ENCODE measurements around the gene CYP27B1. TPM values are rescaled to one million over a fixed set of nuclear protein-coding genes. Genes with fewer than 3 reads are reported as not detected.

Gene CYP27B1
- total RNA-seq, 1 donor from 2014 or later = 2.0 TPM

DNA sequence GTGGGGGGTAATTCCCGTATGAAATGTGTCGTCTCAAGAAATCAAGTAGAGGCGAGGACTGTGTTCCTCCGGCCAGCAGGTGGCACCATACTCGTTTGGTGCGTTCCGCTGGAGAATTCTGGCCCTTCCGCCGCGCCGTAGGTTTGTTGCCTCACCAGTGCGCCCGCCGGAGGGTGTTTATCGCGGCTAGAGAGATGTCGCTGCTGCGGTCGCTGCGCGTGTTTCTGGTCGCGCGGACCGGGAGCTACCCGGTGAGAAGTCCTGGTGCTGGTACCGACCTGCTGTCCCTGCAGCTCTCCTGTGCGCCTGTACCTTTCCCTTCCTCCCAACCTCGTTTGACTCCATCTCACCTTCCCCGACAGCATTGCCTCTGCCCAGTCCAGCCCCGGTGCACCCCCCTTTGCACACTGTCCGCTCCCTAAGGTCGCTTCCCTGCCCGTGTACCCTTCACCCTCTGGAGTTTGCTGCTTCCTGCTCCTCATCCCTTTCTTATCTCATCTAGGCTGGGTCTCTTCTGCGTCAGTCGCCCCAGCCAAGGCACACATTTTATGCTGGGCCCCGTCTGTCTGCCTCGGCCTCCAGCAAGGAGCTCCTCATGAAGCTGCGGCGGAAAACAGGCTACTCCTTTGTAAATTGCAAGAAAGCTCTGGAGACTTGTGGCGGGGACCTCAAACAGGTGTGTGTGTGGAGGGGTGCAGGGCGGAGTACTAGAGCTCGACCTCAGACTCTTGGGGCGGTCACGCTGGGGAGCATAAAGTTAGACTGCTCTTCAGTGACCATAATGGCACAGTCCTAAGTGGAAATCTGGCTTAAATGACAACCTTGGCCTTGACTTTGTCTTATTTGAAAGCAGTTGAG, 16.0 kb upstream of the CYP27B1 start, which contains the start of gene TSFM:
Gene TSFM (plus strand): TSS at position 180 of the 858 bp plus-strand sequence. CDS start 15 bp downstream, at position 195.
- Histone ChIP-seq H3K27ac (peak within 1 kb of the TSS; percentile 74), H3K27me3 (no peaks in the 10 kb centered on the region), H3K4me1 (peaks cover 18% of the 10 kb centered on the region), H3K36me3 (peaks cover 33% of the 10 kb centered on the region), H3K4me3 (peak within 1 kb of the TSS; percentile 95), H3K9me3 (no peaks in the 10 kb centered on the region)
- intact Hi-C loops (cut with DNase I) = no loop called here
- ATAC-seq (peak; percentile 99), DNase-seq (peak; percentile 98)
- TF ChIP-seq, protein P1, sequence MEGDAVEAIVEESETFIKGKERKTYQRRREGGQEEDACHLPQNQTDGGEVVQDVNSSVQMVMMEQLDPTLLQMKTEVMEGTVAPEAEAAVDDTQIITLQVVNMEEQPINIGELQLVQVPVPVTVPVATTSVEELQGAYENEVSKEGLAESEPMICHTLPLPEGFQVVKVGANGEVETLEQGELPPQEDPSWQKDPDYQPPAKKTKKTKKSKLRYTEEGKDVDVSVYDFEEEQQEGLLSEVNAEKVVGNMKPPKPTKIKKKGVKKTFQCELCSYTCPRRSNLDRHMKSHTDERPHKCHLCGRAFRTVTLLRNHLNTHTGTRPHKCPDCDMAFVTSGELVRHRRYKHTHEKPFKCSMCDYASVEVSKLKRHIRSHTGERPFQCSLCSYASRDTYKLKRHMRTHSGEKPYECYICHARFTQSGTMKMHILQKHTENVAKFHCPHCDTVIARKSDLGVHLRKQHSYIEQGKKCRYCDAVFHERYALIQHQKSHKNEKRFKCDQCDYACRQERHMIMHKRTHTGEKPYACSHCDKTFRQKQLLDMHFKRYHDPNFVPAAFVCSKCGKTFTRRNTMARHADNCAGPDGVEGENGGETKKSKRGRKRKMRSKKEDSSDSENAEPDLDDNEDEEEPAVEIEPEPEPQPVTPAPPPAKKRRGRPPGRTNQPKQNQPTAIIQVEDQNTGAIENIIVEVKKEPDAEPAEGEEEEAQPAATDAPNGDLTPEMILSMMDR (IDR thresholded peaks at IDR 0.05) = peak; percentile 92

DNA sequence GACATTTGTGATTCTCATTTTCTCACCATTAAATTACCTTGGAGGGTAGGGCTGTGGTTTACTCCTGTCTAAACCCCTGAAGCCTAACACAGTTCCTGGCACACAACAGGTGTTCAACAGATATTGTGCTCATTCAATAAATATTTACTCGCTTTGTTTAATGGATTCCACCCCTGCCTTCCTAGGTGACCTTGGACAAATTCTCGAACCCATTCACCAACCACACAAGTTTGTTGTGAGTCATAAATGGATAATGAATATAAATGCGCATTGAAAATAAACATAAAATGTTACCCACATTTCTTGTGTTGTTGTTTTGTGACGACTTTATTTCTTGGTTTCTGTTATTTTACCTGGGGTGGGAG, 15.3 kb upstream of the CYP27B1 start:
- DNase-seq = no peak
- peaks cover 27% of the 10 kb centered on the region for H3K36me3 ChIP-seq
- no peaks in the 10 kb centered on the region for H3K27me3 ChIP-seq
- TF ChIP-seq, protein P1 (IDR thresholded peaks at IDR 0.05) = no peak
- intact Hi-C loops (cut with DNase I) = no loop called here
- peak overlapping the region; percentile 95 for H3K4me3 ChIP-seq
- no peak for ATAC-seq
- peaks cover 18% of the 10 kb centered on the region for H3K4me1 ChIP-seq
- peak overlapping the region; percentile 74 for H3K27ac ChIP-seq
- H3K9me3 ChIP-seq = no peaks in the 10 kb centered on the region

DNA sequence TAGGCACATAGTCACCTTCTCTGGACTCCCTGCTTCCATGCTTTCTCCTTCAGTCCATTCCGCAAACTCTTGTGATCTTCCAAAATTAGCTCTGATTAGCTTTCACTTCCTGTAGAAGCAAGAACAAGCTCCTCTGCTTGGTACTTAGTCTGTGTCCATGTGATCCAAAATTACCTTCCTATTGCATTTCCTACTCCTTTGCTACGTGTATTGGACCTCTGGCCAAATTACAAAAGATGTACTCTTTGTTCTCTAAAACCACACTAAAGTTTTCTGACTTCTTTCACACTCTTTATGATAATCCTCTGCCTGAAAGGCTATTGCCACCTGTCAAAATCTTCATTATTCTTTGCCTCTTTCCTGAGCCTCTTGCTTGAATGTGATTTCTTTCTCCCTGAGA, 14.9 kb upstream of the CYP27B1 start:
- H3K27ac ChIP-seq = peak overlapping the region; percentile 74
- intact Hi-C loops (cut with DNase I) = no loop called here
- TF ChIP-seq, protein P1 (IDR thresholded peaks at IDR 0.05) = no peak
- peaks cover 22% of the 10 kb centered on the region for H3K36me3 ChIP-seq
- H3K4me3 ChIP-seq = no peak overlapping the region
- DNase-seq (no peak), ATAC-seq (no peak)
- H3K27me3 ChIP-seq = no peaks in the 10 kb centered on the region
- no peaks in the 10 kb centered on the region for H3K9me3 ChIP-seq
- H3K4me1 ChIP-seq = peaks cover 18% of the 10 kb centered on the region

DNA sequence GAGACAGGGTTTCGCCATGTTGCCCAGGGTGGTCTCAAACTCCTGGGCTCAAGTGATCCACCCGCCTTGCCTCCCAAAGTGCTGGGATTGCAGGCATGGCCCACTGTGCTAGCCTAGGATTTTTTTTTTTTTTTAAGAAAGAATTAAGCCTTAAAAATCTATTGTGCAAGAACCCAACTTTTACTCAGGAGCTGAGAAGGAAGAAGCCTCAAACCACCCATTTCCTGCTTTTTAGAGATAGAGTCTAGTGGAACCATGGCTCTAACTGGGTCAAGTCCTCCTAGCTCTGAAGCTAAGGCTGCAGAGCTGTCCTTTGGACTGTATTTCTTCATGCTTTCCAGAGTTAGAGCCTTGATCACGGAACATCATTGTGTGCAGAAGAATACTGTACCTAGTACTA, 14.4 kb upstream of the CYP27B1 start:
- no peaks in the 10 kb centered on the region for H3K27me3 ChIP-seq
- DNase-seq (no peak), ATAC-seq (no peak)
- H3K36me3 ChIP-seq = peaks cover 17% of the 10 kb centered on the region
- H3K4me1 ChIP-seq = peaks cover 18% of the 10 kb centered on the region
- no peak overlapping the region for H3K4me3 ChIP-seq
- H3K9me3 ChIP-seq = no peaks in the 10 kb centered on the region
- intact Hi-C loops (cut with DNase I) = no loop called here
- TF ChIP-seq, protein P1 (IDR thresholded peaks at IDR 0.05) = no peak
- peak overlapping the region; percentile 0 for H3K27ac ChIP-seq

DNA sequence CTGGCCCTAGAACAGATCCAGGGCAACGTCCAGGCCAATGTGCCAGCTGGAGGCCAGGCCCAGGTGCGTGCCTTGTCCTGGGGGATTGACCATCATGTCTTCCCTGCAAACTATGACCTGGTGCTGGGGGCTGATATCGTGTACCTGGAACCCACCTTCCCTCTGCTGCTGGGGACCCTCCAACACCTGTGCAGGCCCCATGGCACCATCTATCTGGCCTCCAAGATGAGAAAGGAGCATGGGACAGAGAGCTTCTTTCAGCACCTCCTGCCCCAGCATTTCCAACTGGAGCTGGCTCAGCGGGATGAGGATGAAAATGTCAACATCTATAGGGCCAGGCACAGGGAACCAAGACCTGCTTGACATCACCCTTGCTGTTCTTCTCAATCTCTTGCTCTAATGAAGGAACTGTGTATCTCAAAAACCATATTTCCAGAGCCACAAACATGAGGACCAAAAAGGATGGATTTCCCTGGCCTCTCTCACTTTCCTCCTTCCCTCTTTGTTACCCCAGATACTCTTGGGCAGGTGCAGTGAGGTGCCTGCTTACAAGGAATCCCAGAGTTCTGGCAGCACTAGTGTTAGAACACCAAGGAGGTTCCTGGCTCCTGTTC, 13.5 kb upstream of the CYP27B1 start:
- DNase-seq (no peak), ATAC-seq (no peak)
- no peaks in the 10 kb centered on the region for H3K9me3 ChIP-seq
- peak overlapping the region; percentile 6 for H3K27ac ChIP-seq
- H3K4me3 ChIP-seq = no peak overlapping the region
- peaks cover 18% of the 10 kb centered on the region for H3K4me1 ChIP-seq
- H3K27me3 ChIP-seq = no peaks in the 10 kb centered on the region
- intact Hi-C loops (cut with DNase I) = no loop called here
- H3K36me3 ChIP-seq = peaks cover 8% of the 10 kb centered on the region
- TF ChIP-seq, protein P1 (IDR thresholded peaks at IDR 0.05) = no peak

Measured in upper lobe of right lung (tissue), 1 donor.